T-helper 1 cell treated with Interleukin-12 subunit alpha and Interleukin-12 subunit beta and Interleukin-4 antibody, amounts not matched to agents 30 ng/mL and 1 ng/mL, for 36 hours (primary cell): ENCODE data around the gene ATPAF1. TPM values are rescaled to one million over a fixed set of nuclear protein-coding genes. Genes with fewer than 3 reads are reported as not detected.

Experiments
- intact Hi-C: fragments of 100-400 bp; cut with micrococcal nuclease; formaldehyde crosslinking; loops from one replicate; pipeline ENCODE4 v1.15.1; 2024
- total RNA-seq: library from RNA; stranded (reverse); gene quantifications from 2 replicates; pipeline ENCODE4 v1.2.3, GENCODE V29; 2022

ATPAF1 gene
- total RNA-seq, 1 donor from 2014 or later = 50.0 TPM

DNA sequence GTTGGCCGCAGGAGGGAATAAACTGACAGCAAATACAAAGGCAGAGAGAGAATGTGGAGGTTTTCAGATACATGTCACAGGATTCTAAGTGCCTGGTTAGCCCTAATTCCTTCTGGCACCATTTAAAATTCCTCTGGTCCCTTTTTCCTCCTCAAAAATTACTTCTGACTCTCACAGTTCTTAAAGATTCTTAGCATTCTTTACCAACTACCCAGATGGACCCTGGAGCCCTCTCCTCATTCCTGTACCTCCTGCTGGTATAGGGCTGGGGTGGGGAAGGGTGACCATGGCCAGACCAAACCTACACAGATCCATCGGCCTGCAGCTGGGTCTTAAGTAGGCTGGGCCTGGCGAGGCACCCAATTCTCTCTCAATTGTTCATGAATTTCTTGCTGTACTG lies 71.3 kb downstream of the ATPAF1 start:
- intact Hi-C loops = no loop called here

DNA sequence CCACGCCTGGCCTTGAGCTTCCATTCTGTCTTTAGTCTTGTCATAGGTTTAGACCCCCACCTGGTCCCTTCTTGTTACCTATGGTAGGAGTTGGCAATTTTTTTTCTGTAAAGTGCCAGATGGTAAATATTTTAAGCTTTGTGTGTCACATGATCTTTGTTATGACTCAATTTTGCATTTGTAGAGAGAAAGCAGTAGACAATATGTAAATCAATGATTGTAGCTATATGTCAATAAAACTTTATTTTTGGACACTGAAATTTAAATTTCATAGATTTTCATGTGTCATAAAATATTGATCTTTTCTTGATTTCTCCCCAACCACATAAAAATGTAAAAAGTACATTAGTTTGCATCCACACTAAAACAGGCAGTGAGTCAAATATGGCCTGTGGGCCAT lies 72.1 kb downstream of the ATPAF1 start:
- intact Hi-C loops = no loop called here

- intact Hi-C loops = loop anchor here (2.0 kb wide), 1 partner anchor 14 kb away; no protein-coding TSS in a partner anchor
Observed at GRCh38 chr1:46595127-46595526, 73.0 kb downstream of the ATPAF1 start.

DNA sequence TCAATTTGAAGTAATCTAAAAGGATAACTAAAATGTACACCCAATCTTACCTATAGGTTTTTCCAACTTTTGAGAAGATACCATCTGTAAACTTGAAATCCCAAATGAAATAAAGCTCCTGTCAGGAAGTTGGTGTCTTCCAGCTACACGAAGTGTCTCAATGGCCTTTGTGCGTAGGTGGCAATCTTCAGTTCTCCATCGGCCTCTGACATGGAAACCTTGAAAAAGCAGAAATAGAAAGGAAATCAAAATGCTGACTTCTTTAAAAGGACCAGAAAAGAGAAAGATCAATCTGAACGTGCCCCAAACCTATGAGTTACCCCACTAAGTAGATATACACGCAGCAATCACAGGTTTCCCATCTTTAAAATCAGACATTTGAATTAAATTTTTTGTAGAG lies 74.1 kb downstream of the ATPAF1 start:
- intact Hi-C loops = loop anchor here (2.0 kb wide), 1 partner anchor 13 kb away; no protein-coding TSS in a partner anchor

- intact Hi-C loops = no loop called here
Observed at GRCh38 chr1:46592823-46593222, 75.3 kb downstream of the ATPAF1 start.

DNA sequence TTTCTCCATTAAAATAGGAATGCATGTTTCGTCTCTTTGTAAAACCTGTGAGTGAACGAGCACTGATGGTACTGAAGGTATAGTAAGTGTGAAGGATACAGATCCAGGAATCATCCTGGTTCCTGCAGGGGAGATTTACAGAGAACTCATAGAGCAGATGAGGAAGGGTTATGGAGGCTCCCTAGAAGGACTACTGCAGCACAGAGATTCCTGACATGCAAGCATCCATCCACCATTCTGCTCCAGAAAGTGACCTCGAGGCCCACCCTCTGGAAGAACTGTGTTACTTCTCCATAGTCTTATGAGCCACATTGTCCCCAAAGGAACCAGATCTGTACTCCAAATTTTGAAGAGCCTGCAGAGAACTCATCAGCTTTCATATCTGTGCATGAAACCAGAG lies 78.6 kb downstream of the ATPAF1 start:
- intact Hi-C loops = no loop called here

- intact Hi-C loops = no loop called here
Observed at GRCh38 chr1:46587069-46587468, 81.1 kb downstream of the ATPAF1 start.

DNA sequence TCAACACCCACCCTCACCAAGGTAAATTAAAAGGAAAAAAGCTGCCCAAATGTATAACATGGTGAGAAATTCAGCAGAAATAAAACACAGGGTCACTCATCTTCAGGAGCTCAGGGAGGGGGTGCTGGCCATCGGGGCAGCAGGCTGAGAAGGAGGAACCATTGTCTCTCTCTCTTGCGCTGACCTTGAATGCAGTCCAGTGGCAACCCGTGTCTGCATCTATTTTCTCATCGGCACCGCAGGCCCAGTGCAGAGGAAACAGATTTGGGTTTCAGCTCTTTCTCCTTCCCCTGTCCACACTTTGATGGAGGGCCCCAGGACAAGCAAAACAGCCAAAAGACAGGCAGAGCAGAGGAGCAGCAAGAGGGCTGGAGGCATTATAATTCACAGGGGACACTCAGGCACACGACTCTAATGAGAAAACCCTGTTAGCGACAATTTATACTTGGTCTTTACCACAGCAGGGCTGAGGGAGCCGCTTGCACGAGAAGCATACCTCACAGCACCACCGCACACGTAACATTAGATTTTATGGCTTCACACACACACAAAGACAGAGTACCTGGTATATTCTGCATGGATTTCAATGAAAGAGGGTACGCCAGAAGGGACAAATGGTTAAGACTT lies 82.7 kb downstream of the ATPAF1 start:
- intact Hi-C loops = no loop called here

DNA sequence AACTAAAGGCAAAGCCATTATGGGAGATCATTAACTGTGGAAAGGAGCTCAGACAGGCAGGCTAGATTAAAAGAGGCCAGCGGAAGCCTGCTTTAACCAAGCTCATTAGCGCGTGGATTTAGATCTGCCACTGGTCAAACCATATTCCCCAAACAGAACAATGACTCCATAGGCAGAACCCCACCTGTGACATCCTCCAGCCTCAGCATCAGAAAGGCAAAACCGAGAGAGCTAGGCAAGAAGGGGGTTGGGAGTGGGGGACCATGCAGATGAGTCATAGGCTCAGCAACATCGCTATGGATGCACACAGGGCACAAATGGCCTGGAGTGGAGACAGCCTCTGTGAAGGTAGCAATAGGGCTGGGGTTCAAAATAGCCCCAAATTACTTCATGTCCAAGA lies 84.7 kb downstream of the ATPAF1 start:
- intact Hi-C loops = loop anchor here (5.0 kb wide), 1 partner anchor 36 kb away; no protein-coding TSS in a partner anchor

GRCh38 chr1:46582972-46583371 lies 85.2 kb downstream of the ATPAF1 start:
- intact Hi-C loops = loop anchor here (5.0 kb wide), 1 partner anchor 36 kb away; no protein-coding TSS in a partner anchor

Other genes with a start within 250 kb of the ATPAF1 start
- 0.07 TPM in 1 of 2 replicates, not detected in the other for gene DMBX1, start 178.5 kb downstream of the ATPAF1 start, total RNA-seq
- not detected in 2 replicates for gene KNCN, start 116.7 kb downstream of the ATPAF1 start, total RNA-seq
- gene MKNK1, start 64.1 kb downstream of the ATPAF1 start, total RNA-seq = 115 TPM in 2 replicates
- gene MOB3C, start 51.6 kb downstream of the ATPAF1 start, total RNA-seq = 29.4 and 29.8 TPM in 2 replicates
- gene TEX38, start 3.5 kb upstream of the ATPAF1 start, total RNA-seq = 0.34 TPM in 1 of 2 replicates, not detected in the other
- 95.5 and 97.4 TPM in 2 replicates for gene EFCAB14, start 50.8 kb upstream of the ATPAF1 start, total RNA-seq
- gene CYP4B1, start 130.7 kb upstream of the ATPAF1 start, total RNA-seq = 0.10 TPM in 1 of 2 replicates, not detected in the other